Pancreas (tissue), 10 donors: ENCODE results near the gene CSRP1. TPM values are rescaled to one million over a fixed set of nuclear protein-coding genes. Genes with fewer than 3 reads are reported as not detected.

ENCODE experiments used
- ATAC-seq, 4 donors: fragments of 200-7000 bp; cut with Tn5 transposase; one replicate each; pipeline versions ENCODE4 v1.8.0 to v1.9.1; 2020; ENCODE audit warnings: mild to moderate bottlenecking in 4 of 4, moderate library complexity in 4 of 4
- DNase-seq, 6 donors: peaks; one replicate each; pipeline ENCODE4 v3.0.0-alpha.2; 2020
- FAIRE-seq: peaks from 2 replicates; lab custom pipeline; 2012; peaks lifted over from hg19 to GRCh38; lab: Jason Lieb, UNC
- H3K27ac ChIP-seq, 4 donors: fragments of 200-600 bp; sonication (generic); 1 replicate in 3 of 4; 2 replicates in 1 of 4; pipeline versions ENCODE4 v1.5.0 to v1.8.0; 2020
- H3K27me3 ChIP-seq, 4 donors: fragments of 200-600 bp; one replicate each; pipeline ENCODE4 v1.8.0; 2021
- H3K36me3 ChIP-seq, 3 donors: fragments of 200-600 bp; sonication (generic) in 1 of 3; one replicate each; pipeline versions ENCODE4 v1.5.0 to v1.8.0; 2020 to 2021
- H3K4me1 ChIP-seq, 3 donors: fragments of 200-600 bp; one replicate each; pipeline ENCODE4 v1.8.0; 2021
- H3K4me3 ChIP-seq, 4 donors: fragments of 200-600 bp; sonication (generic) in 2 of 4; one replicate each; pipeline versions ENCODE4 v1.5.0 to v1.8.0; 2020 to 2021
- H3K9me3 ChIP-seq, 4 donors: fragments of 200-600 bp; one replicate each; pipeline ENCODE4 v1.8.0; 2021
- CTCF ChIP-seq, 4 donors: fragments of 200-600 bp; sonication (generic) in 3 of 4; IDR thresholded peaks; one replicate each; pipeline versions ENCODE4 v1.5.0 to v1.8.0; 2021; ENCODE audit warnings: antibody characterized with exemption in 4 of 4
- WGBS, 2 donors: extraction: QIAGEN DNeasy Blood & Tissue Kit; methylation state at CpG; one replicate each; pipeline ENCODE4 v1.1.7; 2013; 5-methylcytosine and 5-hydroxymethylcytosine counted together
- intact Hi-C, 3 donors: fragments of 100-400 bp; cut with DNase I; formaldehyde crosslinking; loops; one replicate each; pipeline versions ENCODE4 v1.11.1 to v1.14.2; 2022
- polyA plus RNA-seq, 2 donors: library from polyadenylated mRNA; stranded (reverse); fragments of 200-250 nt; gene quantifications; one replicate each; pipeline ENCODE4 v1.2.3, GENCODE V29; 2013
- total RNA-seq, 6 donors: library from RNA; stranded (reverse); fragmentation: NEBNext Ultra II Directional in 4 of 6; extraction: Animal tissue kit (Norgen Biotek cat#: 25700) in 4 of 6; gene quantifications; one replicate each; pipeline versions ENCODE4 v1.2.1 to v1.2.4, GENCODE V29; 2021 to 2023
- donor health status: healthy with polysubstance abuse.
- donor health status: DM: no; HTN: no; CAD: no; lungs with moderate emphysema.
- donor health status: DM: no; HTN: no; CAD: no.
- donor health status: control.
- donor health status: control.
- donor health status: Bipolar disorder and iron deficiency.
- donor health status: DM: yes; HTN: yes; CAD: no.
- donor health status: DM: no; HTN: no; CAD: no.
- donor health status: DM: no; HTN: no; CAD: no.
- donor health status: DM: yes; HTN: yes; CAD: no.

CSRP1 gene
- total and polyA plus RNA-seq, 8 donors, result 49.6 to 103 (median 72.0) TPM

DNA sequence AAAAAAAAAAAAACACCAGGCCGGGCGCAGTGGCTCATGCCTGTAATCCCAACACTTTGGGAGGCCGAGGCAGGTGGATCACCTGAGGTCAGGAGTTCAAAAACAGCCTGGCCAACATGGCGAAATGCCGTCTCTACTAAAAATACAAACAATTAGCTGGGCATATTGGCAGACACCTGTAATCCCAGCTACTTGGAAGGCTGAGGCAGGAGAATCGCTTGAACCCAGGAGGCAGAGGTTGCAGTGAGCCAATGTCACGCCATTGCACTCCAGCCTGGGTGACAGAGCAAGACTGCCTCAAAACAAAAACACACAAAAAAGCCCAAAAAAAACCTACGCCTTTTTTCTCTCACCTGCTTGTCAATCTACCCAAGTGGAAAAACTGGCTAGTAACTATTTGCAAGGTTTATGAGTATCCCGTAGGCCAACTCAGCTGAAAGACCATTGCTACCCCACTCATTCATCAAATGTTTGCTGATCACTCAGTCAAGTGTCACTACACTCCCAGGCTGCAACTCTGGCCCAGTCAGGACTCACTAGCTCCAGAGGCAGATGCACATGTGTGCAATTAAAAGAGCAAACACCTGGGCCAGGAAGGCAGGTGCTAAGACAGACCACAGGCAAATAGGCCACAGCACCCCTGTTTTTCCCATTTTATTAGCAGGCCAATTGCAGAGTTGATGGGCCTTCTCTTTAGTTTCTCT is 2.0 kb downstream of the CSRP1 start:
- intact Hi-C loops, result no loop called here
- H3K4me3 ChIP-seq, result peak overlapping the region in 1 of 4 donors; percentile 74
- peak overlapping the region in 2 of 4 donors; percentile 3 to 91 for H3K27ac ChIP-seq
- no peaks in the 10 kb centered on the region for H3K36me3 ChIP-seq
- DNase-seq (no peak), ATAC-seq (no peak), FAIRE-seq (no peak)
- TF ChIP-seq CTCF (IDR thresholded peaks at IDR 0.05), result no peak
- H3K4me1 ChIP-seq, result peaks cover 41 to 64% (median 44%) of the 10 kb centered on the region in 3 donors
- H3K27me3 ChIP-seq, result no peaks in the 10 kb centered on the region
- H3K9me3 ChIP-seq, result no peaks in the 10 kb centered on the region
- WGBS, 2 donors, result 57 to 72% methylated on average over 9 of the region's 9 CpGs

DNA sequence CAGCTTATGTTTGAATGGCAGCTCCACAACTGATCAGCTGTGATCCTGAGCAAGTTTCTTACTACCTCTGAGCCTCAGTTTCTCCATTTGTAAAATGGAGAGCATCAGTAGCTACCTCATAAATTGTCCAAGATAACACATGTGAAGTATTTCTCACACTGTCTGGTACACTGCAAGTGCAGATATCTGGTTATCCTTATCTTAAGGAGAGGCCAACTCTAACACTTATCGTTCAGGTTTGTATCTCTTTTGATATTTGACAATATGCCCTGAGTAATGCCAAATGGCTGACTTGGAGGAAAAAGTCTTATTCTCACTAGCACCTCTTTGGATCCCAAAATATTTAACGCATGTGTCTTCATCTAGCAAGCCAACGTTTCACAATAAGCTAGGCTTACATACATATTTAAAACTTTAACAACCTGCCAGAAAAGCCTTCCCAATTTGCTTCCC is 2.7 kb downstream of the CSRP1 start:
- WGBS, 2 donors, result 45 to 55% methylated on average over 3 of the region's 3 CpGs
- H3K27ac ChIP-seq, result peak overlapping the region in 3 of 4 donors; percentile 48 to 72 (median 68)
- no peaks in the 10 kb centered on the region for H3K9me3 ChIP-seq
- H3K36me3 ChIP-seq, result no peaks in the 10 kb centered on the region
- no peaks in the 10 kb centered on the region for H3K27me3 ChIP-seq
- DNase-seq, result no peak
- peaks cover 41 to 64% (median 44%) of the 10 kb centered on the region in 3 donors for H3K4me1 ChIP-seq
- TF ChIP-seq CTCF (IDR thresholded peaks at IDR 0.05), result no peak
- no peak for FAIRE-seq
- no peak for ATAC-seq
- H3K4me3 ChIP-seq, result no peak overlapping the region
- intact Hi-C loops, result no loop called here

GRCh38 chr1:201503397-201504176 is 3.3 kb downstream of the CSRP1 start:
- peak in 3 of 6 donors; percentile 36 to 45 (median 43) for DNase-seq
- ATAC-seq, result peak in 2 of 4 donors; percentile 19 to 25
- no peaks in the 10 kb centered on the region for H3K9me3 ChIP-seq
- WGBS, 2 donors, result 21 to 28% methylated on average over 13 of the region's 13 CpGs
- no peaks in the 10 kb centered on the region for H3K27me3 ChIP-seq
- H3K4me3 ChIP-seq, result no peak overlapping the region
- TF ChIP-seq CTCF (IDR thresholded peaks at IDR 0.05), result no peak
- FAIRE-seq, result no peak
- intact Hi-C loops, result no loop called here
- H3K36me3 ChIP-seq, result no peaks in the 10 kb centered on the region
- H3K4me1 ChIP-seq, result peaks cover 41 to 64% (median 44%) of the 10 kb centered on the region in 3 donors
- peak overlapping the region in 3 of 4 donors; percentile 48 to 72 (median 68) for H3K27ac ChIP-seq

DNA sequence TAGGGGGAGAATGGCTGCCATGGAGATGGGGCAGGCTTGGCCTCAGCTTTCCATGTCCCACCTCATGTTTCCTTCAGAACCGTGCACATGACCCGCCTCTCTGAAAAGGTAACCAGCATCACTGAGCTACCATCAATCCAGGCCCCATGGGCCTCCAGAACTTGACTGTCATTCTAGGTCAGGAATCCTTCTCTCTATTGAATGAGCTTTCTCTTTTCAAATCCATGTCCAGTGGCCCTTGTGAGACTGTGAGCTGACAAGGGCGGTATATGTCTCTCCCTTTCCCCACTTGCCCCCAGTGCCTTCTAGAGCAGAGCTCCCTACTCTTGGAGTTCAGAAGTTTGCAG is 4.4 kb downstream of the CSRP1 start:
- 63 to 68% methylated on average over 3 of the region's 3 CpGs for WGBS, 2 donors
- H3K4me1 ChIP-seq, result peaks cover 40 to 61% (median 41%) of the 10 kb centered on the region in 3 donors
- DNase-seq (no peak), FAIRE-seq (no peak), ATAC-seq (no peak)
- intact Hi-C loops, result no loop called here
- H3K36me3 ChIP-seq, result no peaks in the 10 kb centered on the region
- no peak for TF ChIP-seq CTCF (IDR thresholded peaks at IDR 0.05)
- no peaks in the 10 kb centered on the region for H3K27me3 ChIP-seq
- H3K9me3 ChIP-seq, result no peaks in the 10 kb centered on the region
- no peak overlapping the region for H3K4me3 ChIP-seq
- H3K27ac ChIP-seq, result peak overlapping the region in 2 of 4 donors; percentile 68 to 72
